ENCODE results near the gene HEPN1. TPM values are rescaled to one million over a fixed set of nuclear protein-coding genes. Genes with fewer than 3 reads are reported as not detected.

Gene HEPN1
- polyA plus RNA-seq, 1 donor from 2014 or later, result not detected

DNA sequence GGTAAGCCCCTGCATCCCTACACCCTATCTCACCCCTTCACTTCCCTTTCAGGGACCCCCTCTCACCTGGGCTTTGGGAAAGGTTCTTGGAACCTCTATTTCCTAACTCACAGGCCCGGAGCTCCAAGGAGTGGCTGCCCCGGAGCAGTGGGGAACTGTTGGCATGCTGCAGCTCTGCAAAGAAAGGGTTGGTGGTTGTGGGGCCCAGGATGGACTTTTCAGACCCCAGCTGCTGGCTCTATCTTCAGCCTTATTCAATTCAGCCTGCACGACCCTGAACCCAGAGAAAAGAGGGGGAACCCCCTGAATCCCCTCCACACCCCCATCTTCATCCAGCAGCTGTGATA is 31.4 kb upstream of the HEPN1 start:
- H2AFZ ChIP-seq (ENCODE audit: low read depth, low read length), result no peak overlapping the region
- H3K36me3 ChIP-seq (ENCODE audit: insufficient read depth, low read length), result no peaks in the 10 kb centered on the region
- H3K9ac ChIP-seq (ENCODE audit: low read length), result no peak overlapping the region
- H3K9me3 ChIP-seq (ENCODE audit: low read length), result no peaks in the 10 kb centered on the region
- H4K20me1 ChIP-seq (ENCODE audit: insufficient read depth), result no peaks in the 10 kb centered on the region
- H3K4me3 ChIP-seq (ENCODE audit: low read length), result no peak overlapping the region
- no peak overlapping the region for H3K4me2 ChIP-seq (ENCODE audit: low read length)
- no peaks in the 10 kb centered on the region for H3K79me2 ChIP-seq (replicated peaks; ENCODE audit: insufficient read depth, low read length)
- no peaks in the 10 kb centered on the region for H3K27me3 ChIP-seq (ENCODE audit: insufficient read depth, low read depth, low read length)
- no peak for TF ChIP-seq SMC3 (conservative IDR thresholded peaks at IDR 0.05; ENCODE audit: poor library complexity)
- H3K27ac ChIP-seq (ENCODE audit: low read length), result no peak overlapping the region
- no peaks in the 10 kb centered on the region for H3K9me2 ChIP-seq (ENCODE audit: insufficient read depth, low read length)
- no peaks in the 10 kb centered on the region for H3F3A ChIP-seq (ENCODE audit: insufficient read depth, low read length, poor library complexity, severe bottlenecking)

- Histone ChIP-seq H3K27ac (ENCODE audit: low read length) (no peak overlapping the region), H3K9me2 (ENCODE audit: insufficient read depth, low read length) (no peaks in the 10 kb centered on the region), H3K4me3 (ENCODE audit: low read length) (no peak overlapping the region), H3K4me2 (ENCODE audit: low read length) (no peak overlapping the region), H3K79me2 (replicated peaks; ENCODE audit: insufficient read depth, low read length) (no peaks in the 10 kb centered on the region), H2AFZ (ENCODE audit: low read depth, low read length) (no peak overlapping the region), H3K9ac (ENCODE audit: low read length) (no peak overlapping the region), H3K36me3 (ENCODE audit: insufficient read depth, low read length) (no peaks in the 10 kb centered on the region), H3K27me3 (ENCODE audit: insufficient read depth, low read depth, low read length) (no peaks in the 10 kb centered on the region), H3K9me3 (ENCODE audit: low read length) (no peaks in the 10 kb centered on the region), H4K20me1 (ENCODE audit: insufficient read depth) (no peaks in the 10 kb centered on the region), H3F3A (ENCODE audit: insufficient read depth, low read length, poor library complexity, severe bottlenecking) (no peaks in the 10 kb centered on the region)
- TF ChIP-seq TAF1 (IDR thresholded peaks at IDR 0.05; ENCODE audit: low read depth), result no peak
- TF ChIP-seq REST (IDR thresholded peaks at IDR 0.05; ENCODE audit: borderline replicate concordance), result no peak
- TF ChIP-seq MXI1 (conservative IDR thresholded peaks at IDR 0.05; ENCODE audit: poor library complexity, severe bottlenecking), result no peak
- TF ChIP-seq POLR2AphosphoS5 (IDR thresholded peaks at IDR 0.05), result no peak
- TF ChIP-seq EZH2 (IDR thresholded peaks at IDR 0.05; ENCODE audit: borderline replicate concordance, insufficient read depth, low read length, poor library complexity, severe bottlenecking), result no peak
- no peak for TF ChIP-seq SMC3 (conservative IDR thresholded peaks at IDR 0.05; ENCODE audit: poor library complexity)
- TF ChIP-seq EP300 (conservative IDR thresholded peaks at IDR 0.05; ENCODE audit: poor library complexity, severe bottlenecking), result no peak
- no peak for TF ChIP-seq CTCF (IDR thresholded peaks at IDR 0.05; ENCODE audit: poor library complexity, severe bottlenecking)
- no peak for TF ChIP-seq RAD21 (conservative IDR thresholded peaks at IDR 0.05)
Measured at GRCh38 chr11:124889191-124890091, 29.6 kb upstream of the HEPN1 start.
